Osteoblast (primary cell): Measurements from ENCODE around the gene CSRP2. TPM values are rescaled to one million over a fixed set of nuclear protein-coding genes. Genes with fewer than 3 reads are reported as not detected.

Experiments
- DNase-seq: peaks from one replicate; pipeline ENCODE4 v3.0.0; 2011; ENCODE audit warnings: low spot score, mixed read lengths; ENCODE audit not compliant: insufficient read length; ENCODE audit errors: missing footprints
- H2AFZ ChIP-seq: 2 replicates; pipeline ENCODE4 v1.6.0; 2011; ENCODE audit warnings: mild to moderate bottlenecking, low read length
- H3K27ac ChIP-seq: 2 replicates; pipeline ENCODE4 v1.5.1; 2011; ENCODE audit warnings: mild to moderate bottlenecking, low read depth, low read length, moderate library complexity
- H3K27me3 ChIP-seq: 2 replicates; pipeline ENCODE4 v1.6.0; 2012; ENCODE audit warnings: mild to moderate bottlenecking, control low read depth, inconsistent platforms, low read length, moderate library complexity; ENCODE audit not compliant: insufficient read depth
- H3K36me3 ChIP-seq: 2 replicates; pipeline ENCODE4 v1.5.1; 2011; ENCODE audit warnings: mild to moderate bottlenecking, low read length, control low read depth, moderate library complexity; ENCODE audit not compliant: insufficient read depth
- H3K4me1 ChIP-seq: 2 replicates; pipeline ENCODE4 v1.5.1; 2011; ENCODE audit warnings: mild to moderate bottlenecking, low read length, control low read depth, moderate library complexity; ENCODE audit not compliant: insufficient read depth
- H3K4me2 ChIP-seq: 2 replicates; pipeline ENCODE4 v1.6.0; 2011; ENCODE audit warnings: mild to moderate bottlenecking, low read length; ENCODE audit not compliant: insufficient read depth
- H3K4me3 ChIP-seq: fragments of 200-600 bp; sonication (generic); 3 replicates; pipeline ENCODE4 v1.5.1; 2012; ENCODE audit warnings: mild to moderate bottlenecking, low read length, inconsistent platforms; ENCODE audit not compliant: insufficient read depth
- H3K79me2 ChIP-seq: 2 replicates; pipeline ENCODE4 v1.6.0; 2012; ENCODE audit warnings: mild to moderate bottlenecking, low read length, control low read depth, inconsistent platforms; ENCODE audit not compliant: insufficient read depth
- H3K9me3 ChIP-seq: 2 replicates; pipeline ENCODE4 v1.5.1; 2011; ENCODE audit warnings: low read depth, low read length, control low read depth
- H4K20me1 ChIP-seq: 2 replicates; pipeline ENCODE4 v1.6.0; 2012; ENCODE audit warnings: mild to moderate bottlenecking, low read length, control low read depth; ENCODE audit not compliant: insufficient read depth
- total RNA-seq: library from RNA; depleted of rRNA; stranded (reverse); fragments of >200 nt; gene quantifications from 2 replicates; pipeline ENCODE4 v1.2.3, GENCODE V29; 2012
- TF ChIP-seq, protein P1 (sequence below): IDR thresholded peaks from 2 replicates; pipeline ENCODE4 v1.5.1; 2011; ENCODE audit warnings: mild to moderate bottlenecking, low read depth, low read length, moderate library complexity; ENCODE audit errors: extremely low read depth

The CSRP2 gene
- total RNA-seq, 1 donor, result 13.4 TPM

GRCh38 chr12:76883811-76884210 is 5.0 kb upstream of the CSRP2 start:
- H3K27ac ChIP-seq, result no peak overlapping the region
- H3K79me2 ChIP-seq, result no peaks in the 10 kb centered on the region
- peaks cover 2% of the 10 kb centered on the region for H3K27me3 ChIP-seq
- H2AFZ ChIP-seq, result no peak overlapping the region
- no peak overlapping the region for H3K4me3 ChIP-seq
- H3K4me1 ChIP-seq, result peaks cover 5% of the 10 kb centered on the region
- no peaks in the 10 kb centered on the region for H4K20me1 ChIP-seq
- no peaks in the 10 kb centered on the region for H3K36me3 ChIP-seq
- no peak for DNase-seq
- TF ChIP-seq, protein P1, sequence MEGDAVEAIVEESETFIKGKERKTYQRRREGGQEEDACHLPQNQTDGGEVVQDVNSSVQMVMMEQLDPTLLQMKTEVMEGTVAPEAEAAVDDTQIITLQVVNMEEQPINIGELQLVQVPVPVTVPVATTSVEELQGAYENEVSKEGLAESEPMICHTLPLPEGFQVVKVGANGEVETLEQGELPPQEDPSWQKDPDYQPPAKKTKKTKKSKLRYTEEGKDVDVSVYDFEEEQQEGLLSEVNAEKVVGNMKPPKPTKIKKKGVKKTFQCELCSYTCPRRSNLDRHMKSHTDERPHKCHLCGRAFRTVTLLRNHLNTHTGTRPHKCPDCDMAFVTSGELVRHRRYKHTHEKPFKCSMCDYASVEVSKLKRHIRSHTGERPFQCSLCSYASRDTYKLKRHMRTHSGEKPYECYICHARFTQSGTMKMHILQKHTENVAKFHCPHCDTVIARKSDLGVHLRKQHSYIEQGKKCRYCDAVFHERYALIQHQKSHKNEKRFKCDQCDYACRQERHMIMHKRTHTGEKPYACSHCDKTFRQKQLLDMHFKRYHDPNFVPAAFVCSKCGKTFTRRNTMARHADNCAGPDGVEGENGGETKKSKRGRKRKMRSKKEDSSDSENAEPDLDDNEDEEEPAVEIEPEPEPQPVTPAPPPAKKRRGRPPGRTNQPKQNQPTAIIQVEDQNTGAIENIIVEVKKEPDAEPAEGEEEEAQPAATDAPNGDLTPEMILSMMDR, result no peak
- no peak overlapping the region for H3K4me2 ChIP-seq
- no peaks in the 10 kb centered on the region for H3K9me3 ChIP-seq

DNA sequence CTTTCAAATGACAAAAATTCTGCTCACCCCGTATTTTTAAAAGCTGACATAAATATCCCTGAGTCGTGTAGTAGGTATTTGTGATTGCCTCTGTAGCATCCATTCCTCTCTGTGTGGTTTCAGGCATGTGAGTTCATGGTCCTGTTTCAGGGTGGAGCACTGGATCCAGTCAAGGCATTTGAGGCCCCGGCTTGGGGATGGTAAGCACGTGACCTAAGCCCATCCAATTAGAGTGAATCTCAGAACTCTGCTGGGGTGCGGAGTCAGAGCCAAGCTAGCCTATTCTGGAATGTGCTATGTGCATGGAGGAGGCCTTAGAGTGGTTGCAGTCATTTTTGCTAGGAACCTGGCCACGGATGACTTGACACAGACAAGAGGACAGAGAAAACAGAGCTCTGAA is 4.3 kb upstream of the CSRP2 start:
- H4K20me1 ChIP-seq, result no peaks in the 10 kb centered on the region
- DNase-seq, result no peak
- H3K36me3 ChIP-seq, result no peaks in the 10 kb centered on the region
- H3K4me3 ChIP-seq, result no peak overlapping the region
- H3K79me2 ChIP-seq, result no peaks in the 10 kb centered on the region
- H3K9me3 ChIP-seq, result no peaks in the 10 kb centered on the region
- no peak overlapping the region for H3K4me2 ChIP-seq
- H3K4me1 ChIP-seq, result peaks cover 5% of the 10 kb centered on the region
- no peak overlapping the region for H3K27ac ChIP-seq
- H2AFZ ChIP-seq, result no peak overlapping the region
- peaks cover 2% of the 10 kb centered on the region for H3K27me3 ChIP-seq
- TF ChIP-seq, protein P1, result no peak

DNA sequence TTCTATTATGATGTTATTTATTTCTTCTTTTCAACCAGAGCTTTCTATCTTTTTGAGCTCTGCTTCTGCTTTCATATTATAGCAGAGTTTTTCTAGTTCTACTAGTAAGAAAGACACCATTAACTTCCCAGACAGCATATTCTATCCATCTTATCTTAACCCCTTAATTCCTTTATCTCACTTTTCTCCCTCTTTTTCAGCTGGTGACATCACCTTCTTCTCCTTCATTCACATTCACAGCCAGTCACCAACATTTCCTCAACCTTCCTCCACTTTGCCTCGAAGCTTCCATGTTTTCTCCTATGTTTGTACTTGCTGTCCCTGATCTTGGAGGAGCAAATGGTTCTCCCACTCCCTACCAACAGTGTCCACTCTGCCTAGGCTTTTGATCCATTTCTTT is 3.5 kb upstream of the CSRP2 start:
- Histone ChIP-seq H4K20me1 (no peaks in the 10 kb centered on the region), H3K36me3 (no peaks in the 10 kb centered on the region), H3K4me1 (peaks cover 7% of the 10 kb centered on the region), H3K9me3 (no peaks in the 10 kb centered on the region), H2AFZ (no peak overlapping the region), H3K27ac (no peak overlapping the region), H3K4me2 (no peak overlapping the region), H3K4me3 (no peak overlapping the region), H3K79me2 (no peaks in the 10 kb centered on the region), H3K27me3 (peaks cover 2% of the 10 kb centered on the region)
- DNase-seq, result no peak
- TF ChIP-seq, protein P1, result no peak

DNA sequence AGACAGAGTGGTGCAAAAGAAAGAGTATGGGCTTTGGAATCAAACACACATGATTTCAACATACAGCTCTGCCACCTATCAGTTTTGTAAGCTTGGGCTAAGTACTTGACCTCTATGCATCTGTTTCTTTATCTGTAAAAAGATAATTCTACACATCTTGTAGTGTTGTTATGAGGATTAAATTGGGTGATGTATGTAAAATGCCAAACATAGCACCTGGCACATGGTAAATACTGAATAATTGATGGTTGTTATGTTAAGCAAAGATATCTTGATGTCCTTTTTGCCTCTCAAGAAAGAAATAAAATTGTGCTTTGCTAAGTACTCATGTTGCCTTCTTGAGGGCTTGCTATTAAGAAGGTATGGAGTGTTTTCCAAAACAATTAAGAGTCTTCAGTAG is 2.3 kb upstream of the CSRP2 start:
- Histone ChIP-seq H3K27me3 (no peaks in the 10 kb centered on the region), H3K4me3 (no peak overlapping the region), H4K20me1 (no peaks in the 10 kb centered on the region), H3K4me1 (peaks cover 7% of the 10 kb centered on the region), H3K9me3 (no peaks in the 10 kb centered on the region), H3K4me2 (no peak overlapping the region), H3K36me3 (no peaks in the 10 kb centered on the region), H3K79me2 (no peaks in the 10 kb centered on the region), H2AFZ (no peak overlapping the region), H3K27ac (no peak overlapping the region)
- DNase-seq, result no peak
- TF ChIP-seq, protein P1, result no peak
